Spinal cord (tissue), 10 donors: ENCODE data around the gene ZCCHC3. TPM values are rescaled to one million over a fixed set of nuclear protein-coding genes. Genes with fewer than 3 reads are reported as not detected.
"Not testable (repeated sequence)": the region's sequence is repeated elsewhere in the genome, so short reads cannot be mapped to it uniquely, and the experiment has no call there.

ENCODE experiments used
- DNase-seq, 6 donors: peaks; one replicate each; pipeline versions ENCODE4 v3.0.0 to v3.0.0-alpha.2; 2013 to 2015; ENCODE audit warnings: low spot score in 6 of 6, low read depth in 4 of 6
- H3K27ac ChIP-seq: one replicate; pipeline ENCODE4 v1.5.1; 2013; ENCODE audit warnings: low read depth, low read length, control low read depth
- H3K27me3 ChIP-seq: one replicate; pipeline ENCODE4 v1.6.1; 2013; ENCODE audit warnings: low read length; ENCODE audit not compliant: control insufficient read depth, insufficient read depth
- H3K36me3 ChIP-seq: one replicate; pipeline ENCODE4 v1.6.1; 2013; ENCODE audit warnings: low read length; ENCODE audit not compliant: control insufficient read depth, insufficient read depth
- H3K4me1 ChIP-seq: one replicate; pipeline ENCODE4 v1.6.1; 2013; ENCODE audit warnings: low read length; ENCODE audit not compliant: control insufficient read depth, insufficient read depth
- H3K4me3 ChIP-seq: one replicate; pipeline ENCODE4 v1.5.1; 2013; ENCODE audit warnings: low read depth, low read length, control low read depth
- H3K9me3 ChIP-seq: one replicate; pipeline ENCODE4 v1.6.1; 2013; ENCODE audit warnings: low read length; ENCODE audit not compliant: control insufficient read depth, insufficient read depth
- WGBS: methylation state at CpG from one replicate; pipeline ENCODE4 v1.1.5; 2013; ENCODE audit warnings: missing lambda C conversion rate; ENCODE audit not compliant: insufficient coverage; 5-methylcytosine and 5-hydroxymethylcytosine counted together
- long read RNA-seq, 4 donors: transcript quantifications; one replicate each; lab custom pipeline, GENCODE V29; 2026
- polyA plus RNA-seq, 2 donors: library from polyadenylated mRNA; unstranded; fragments of 120-200 nt; gene quantifications; one replicate each; pipeline ENCODE4 v1.2.1, GENCODE V29; 2013; ENCODE audit not compliant: insufficient read length in 2 of 2
- total RNA-seq, 2 donors: library from RNA; depleted of rRNA in 1 of 2; stranded (reverse); fragments of 120-200 nt in 1 of 2; fragments of >200 nt in 1 of 2; gene quantifications; one replicate each; pipeline versions ENCODE4 v1.2.3 to v1.2.4, GENCODE V29; 2013 to 2014
- donor health status: healthy.

Gene ZCCHC3, protein sequence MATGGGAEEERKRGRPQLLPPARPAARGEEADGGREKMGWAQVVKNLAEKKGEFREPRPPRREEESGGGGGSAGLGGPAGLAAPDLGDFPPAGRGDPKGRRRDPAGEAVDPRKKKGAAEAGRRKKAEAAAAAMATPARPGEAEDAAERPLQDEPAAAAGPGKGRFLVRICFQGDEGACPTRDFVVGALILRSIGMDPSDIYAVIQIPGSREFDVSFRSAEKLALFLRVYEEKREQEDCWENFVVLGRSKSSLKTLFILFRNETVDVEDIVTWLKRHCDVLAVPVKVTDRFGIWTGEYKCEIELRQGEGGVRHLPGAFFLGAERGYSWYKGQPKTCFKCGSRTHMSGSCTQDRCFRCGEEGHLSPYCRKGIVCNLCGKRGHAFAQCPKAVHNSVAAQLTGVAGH
- 10 to 100 TPM; 18.8 to 26.1 TPM for total RNA-seq
- 10 to 100 TPM; 25.2 to 26.6 TPM for polyA plus RNA-seq
- long read RNA-seq, donor 1, transcript ZCCHC3-201 (1 exons, 3,354 nt) = major isoform, 33 of 33 reads
- long read RNA-seq, donor 1, partial matches to known transcripts = 0 of 33 reads
- long read RNA-seq, donor 1, other reads (novel, unspliced or antisense) = 0 of 33 reads
- long read RNA-seq, donor 2, transcript ZCCHC3-201 (1 exons, 3,354 nt) = major isoform, 10 of 10 reads
- long read RNA-seq, donor 2, partial matches to known transcripts = 0 of 10 reads
- long read RNA-seq, donor 2, other reads (novel, unspliced or antisense) = 0 of 10 reads
- long read RNA-seq, donor 3, transcript ZCCHC3-201 (1 exons, 3,354 nt) = major isoform, 16 of 16 reads
- long read RNA-seq, donor 3, partial matches to known transcripts = 0 of 16 reads
- long read RNA-seq, donor 3, other reads (novel, unspliced or antisense) = 0 of 16 reads
- long read RNA-seq, donor 4, transcript ZCCHC3-201 (1 exons, 3,354 nt) = major isoform, 62 of 62 reads
- long read RNA-seq, donor 4, partial matches to known transcripts = 0 of 62 reads
- long read RNA-seq, donor 4, other reads (novel, unspliced or antisense) = 0 of 62 reads

DNA sequence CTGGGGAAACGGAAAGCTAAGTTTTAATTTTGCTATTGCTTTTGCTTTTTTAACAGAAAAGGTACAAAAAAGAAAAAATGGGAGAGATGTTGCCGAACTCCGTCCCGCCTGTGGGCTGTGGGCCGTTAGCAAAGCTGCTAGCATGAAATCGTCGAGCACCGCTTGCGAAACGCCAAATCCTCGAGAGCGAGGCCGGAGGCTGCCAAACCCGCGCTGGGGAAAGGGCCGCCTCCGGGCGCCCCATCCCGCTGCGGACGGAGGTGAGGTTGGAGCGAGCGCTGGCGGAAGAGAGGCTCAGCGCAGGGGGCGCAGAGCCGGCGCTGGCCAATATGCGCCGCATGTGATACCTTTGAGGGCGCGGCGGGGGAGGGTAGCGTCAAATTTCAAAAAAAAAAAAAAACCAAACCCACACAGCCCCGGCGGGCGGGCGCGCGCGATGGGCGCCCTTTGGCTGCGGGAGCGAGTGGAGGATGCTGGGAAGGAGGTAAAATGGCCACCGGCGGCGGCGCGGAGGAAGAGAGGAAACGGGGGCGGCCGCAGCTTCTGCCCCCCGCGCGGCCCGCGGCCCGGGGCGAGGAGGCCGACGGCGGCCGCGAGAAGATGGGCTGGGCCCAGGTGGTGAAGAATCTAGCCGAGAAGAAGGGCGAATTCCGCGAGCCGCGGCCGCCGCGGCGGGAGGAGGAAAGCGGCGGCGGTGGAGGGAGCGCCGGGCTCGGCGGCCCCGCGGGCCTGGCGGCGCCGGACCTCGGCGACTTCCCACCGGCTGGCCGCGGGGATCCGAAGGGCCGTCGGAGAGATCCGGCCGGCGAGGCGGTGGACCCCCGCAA, at the start of gene ZCCHC3:
TSS of gene ZCCHC3 (plus strand) at position 473 of the 827 bp plus-strand sequence. CDS start at position 490, 17 bp downstream.
- under 1% methylated on average over 91 of the region's 99 CpGs for WGBS
- Histone ChIP-seq H3K27ac (peak within 1 kb of the TSS; percentile 93), H3K4me3 (peak within 1 kb of the TSS; percentile 79), H3K27me3 (no peaks in the 10 kb centered on the region), H3K36me3 (peaks cover 3% of the 10 kb centered on the region), H3K9me3 (no peaks in the 10 kb centered on the region), H3K4me1 (peaks cover 24% of the 10 kb centered on the region)
- DNase-seq = peak in 5 of 6 donors; percentile 76 to 96 (median 87)

DNA sequence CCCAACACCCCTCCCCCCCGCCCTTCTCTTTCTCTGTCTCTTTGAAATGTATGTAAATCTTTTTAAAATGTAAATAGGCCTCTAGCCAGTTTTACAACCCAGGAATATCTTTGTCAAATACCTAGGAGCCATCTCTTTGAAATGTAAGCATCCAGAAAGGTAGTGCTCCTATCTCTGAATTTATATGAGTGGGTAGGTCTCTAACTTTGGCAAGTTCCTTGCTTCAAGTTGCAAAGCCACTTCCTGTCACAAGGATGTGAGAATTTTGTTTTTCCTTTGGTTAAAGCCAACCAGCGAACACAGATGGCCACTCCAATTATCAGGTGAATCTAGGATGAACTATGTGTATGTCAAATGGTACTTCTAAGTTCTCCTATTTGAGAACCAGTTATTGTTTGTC, 46.0 kb upstream of the ZCCHC3 start:
- H3K27ac ChIP-seq = no peak overlapping the region
- no CpG with 5 or more reads among the region's 2 CpGs for WGBS
- H3K27me3 ChIP-seq = no peaks in the 10 kb centered on the region
- no peak for DNase-seq
- no peaks in the 10 kb centered on the region for H3K4me1 ChIP-seq
- no peak overlapping the region for H3K4me3 ChIP-seq
- H3K9me3 ChIP-seq = no peaks in the 10 kb centered on the region
- H3K36me3 ChIP-seq = no peaks in the 10 kb centered on the region

DNA sequence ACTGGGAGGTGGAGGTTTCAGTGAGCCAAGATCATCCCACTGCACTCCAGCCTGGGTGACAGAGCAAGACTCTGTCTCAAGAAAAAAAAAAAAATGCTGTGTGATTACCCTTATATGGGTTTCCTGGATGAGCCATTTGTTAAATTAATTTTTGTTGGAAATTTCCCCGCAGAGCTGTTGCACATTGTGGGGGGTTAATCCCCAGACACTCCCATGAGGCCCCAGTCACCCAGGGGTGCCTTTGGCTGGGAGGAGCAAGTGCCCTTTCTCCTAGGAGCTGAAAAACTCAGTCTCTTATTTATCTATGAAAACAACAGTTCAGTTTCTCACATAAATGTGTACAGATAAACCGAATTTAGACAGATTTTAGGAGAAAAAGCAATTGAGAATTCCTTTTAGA, 44.6 kb upstream of the ZCCHC3 start:
- Histone ChIP-seq H3K27ac (no peak overlapping the region), H3K9me3 (no peaks in the 10 kb centered on the region), H3K27me3 (no peaks in the 10 kb centered on the region), H3K4me1 (no peaks in the 10 kb centered on the region), H3K4me3 (no peak overlapping the region), H3K36me3 (no peaks in the 10 kb centered on the region)
- WGBS = no CpG with 5 or more reads among the region's 2 CpGs
- DNase-seq = no peak

DNA sequence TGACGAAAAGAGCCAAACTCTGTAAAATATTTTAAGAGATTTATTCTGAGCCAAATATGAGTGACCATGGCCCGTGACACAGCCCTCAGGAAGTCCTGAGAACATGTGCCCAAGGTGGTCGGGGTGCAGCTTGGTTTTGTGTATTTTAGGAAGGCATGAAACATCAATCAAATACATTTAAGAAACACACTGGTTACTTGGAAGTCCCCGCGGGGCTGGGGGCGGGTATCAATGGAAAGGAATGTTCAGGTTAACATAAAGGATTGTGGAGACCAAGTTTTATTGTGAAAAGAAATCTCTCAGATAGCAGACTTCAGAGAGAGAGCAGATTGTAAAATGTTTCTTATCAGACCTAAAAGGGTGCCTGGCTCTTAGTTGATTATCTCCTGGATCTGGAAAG, 43.9 kb upstream of the ZCCHC3 start:
- H3K27me3 ChIP-seq, H3K36me3 ChIP-seq, H3K4me3 ChIP-seq, DNase-seq, H3K4me1 ChIP-seq, H3K27ac ChIP-seq, H3K9me3 ChIP-seq: not testable (repeated sequence)
- WGBS = 73% methylated on average over 3 of the region's 6 CpGs

DNA sequence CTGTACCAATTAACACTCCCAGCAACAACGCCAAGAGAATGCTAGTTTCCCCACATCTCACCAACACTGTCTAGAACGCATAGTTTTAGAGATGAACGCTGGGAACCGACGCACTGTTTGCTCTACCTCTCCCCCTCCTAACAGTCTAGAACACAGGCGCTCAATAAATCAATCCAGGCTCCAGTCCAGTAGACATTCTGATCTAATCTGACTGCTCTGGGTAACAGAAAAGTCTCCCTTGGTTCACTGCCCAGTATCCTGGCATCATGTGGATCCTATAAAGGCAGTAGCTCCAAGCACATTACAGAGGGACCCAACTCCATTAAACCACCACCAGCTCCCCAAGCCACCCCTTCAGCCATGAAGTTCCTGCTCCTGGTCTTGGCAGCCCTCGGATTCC, 40.0 kb upstream of the ZCCHC3 start, which contains the start of gene DEFB132:
TSS of gene DEFB132 (plus strand) at position 306 of the 400 bp plus-strand sequence. CDS start at position 361, 55 bp downstream.
- Histone ChIP-seq H3K27me3 (no peaks in the 10 kb centered on the region), H3K27ac (no peak within 1 kb of the TSS)
- 60% methylated on average over 6 of the region's 7 CpGs for WGBS

DNA sequence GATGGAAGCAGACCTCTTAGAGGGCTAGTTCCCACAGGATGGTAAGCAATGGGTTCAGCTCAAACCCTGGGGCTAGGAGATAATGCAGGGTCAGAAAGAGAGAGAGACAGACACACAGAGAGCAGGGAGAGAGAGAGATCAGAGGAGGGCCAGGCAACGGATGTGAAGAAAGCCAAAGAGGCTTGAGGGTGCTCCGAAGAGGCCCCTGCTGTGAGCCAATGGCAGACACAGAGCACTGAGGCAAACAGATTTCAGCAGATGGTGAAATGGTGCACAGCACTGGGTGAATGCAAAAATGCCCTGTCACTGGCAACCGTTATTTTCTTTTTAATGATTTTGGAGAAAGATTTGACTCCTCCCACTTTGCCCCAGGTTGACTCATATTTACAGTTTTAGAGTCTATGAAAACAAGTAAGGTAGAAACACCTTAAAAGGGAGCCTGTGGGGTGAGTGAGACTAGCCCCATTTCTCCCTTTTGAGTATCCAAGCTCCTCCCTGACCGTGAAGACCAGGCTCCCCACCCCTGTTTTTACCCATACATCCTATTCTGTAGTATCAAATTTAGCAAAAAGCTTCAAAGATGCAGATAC, 39.0 kb upstream of the ZCCHC3 start:
- no peaks in the 10 kb centered on the region for H3K36me3 ChIP-seq
- H3K27ac ChIP-seq = no peak overlapping the region
- WGBS = 42% methylated on average over 3 of the region's 4 CpGs

More for the DNA sequence above, 40.0 kb upstream of the ZCCHC3 start, which contains the start of gene DEFB132:
- no peaks in the 10 kb centered on the region for H3K9me3 ChIP-seq
- no peaks in the 10 kb centered on the region for H3K4me1 ChIP-seq
- no peak for DNase-seq
- H3K4me3 ChIP-seq = no peak within 1 kb of the TSS
- no peaks in the 10 kb centered on the region for H3K36me3 ChIP-seq

DNA sequence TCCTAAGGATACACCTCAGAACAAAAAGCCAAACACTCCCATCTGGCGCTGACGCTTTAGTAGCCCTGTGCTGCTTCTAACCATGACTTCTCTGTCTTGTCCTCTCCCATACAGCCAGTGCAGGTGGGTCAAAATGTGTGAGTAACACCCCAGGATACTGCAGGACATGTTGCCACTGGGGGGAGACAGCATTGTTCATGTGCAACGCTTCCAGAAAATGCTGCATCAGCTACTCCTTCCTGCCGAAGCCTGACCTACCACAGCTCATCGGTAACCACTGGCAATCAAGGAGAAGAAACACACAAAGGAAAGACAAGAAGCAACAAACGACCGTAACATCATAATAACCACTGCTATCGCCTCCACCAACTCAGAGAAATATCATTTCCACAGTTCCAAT, 38.4 kb upstream of the ZCCHC3 start:
- Histone ChIP-seq H3K4me1 (no peaks in the 10 kb centered on the region), H3K4me3 (no peak overlapping the region), H3K27ac (no peak overlapping the region), H3K27me3 (no peaks in the 10 kb centered on the region), H3K9me3 (no peaks in the 10 kb centered on the region), H3K36me3 (no peaks in the 10 kb centered on the region)
- DNase-seq = peak in 1 of 6 donors; percentile 25
- 45% methylated on average over 6 of the region's 8 CpGs for WGBS

More for the DNA sequence above, 39.0 kb upstream of the ZCCHC3 start:
- no peak for DNase-seq
- H3K27me3 ChIP-seq = no peaks in the 10 kb centered on the region
- H3K9me3 ChIP-seq = no peaks in the 10 kb centered on the region
- no peaks in the 10 kb centered on the region for H3K4me1 ChIP-seq
- H3K4me3 ChIP-seq = no peak overlapping the region

DNA sequence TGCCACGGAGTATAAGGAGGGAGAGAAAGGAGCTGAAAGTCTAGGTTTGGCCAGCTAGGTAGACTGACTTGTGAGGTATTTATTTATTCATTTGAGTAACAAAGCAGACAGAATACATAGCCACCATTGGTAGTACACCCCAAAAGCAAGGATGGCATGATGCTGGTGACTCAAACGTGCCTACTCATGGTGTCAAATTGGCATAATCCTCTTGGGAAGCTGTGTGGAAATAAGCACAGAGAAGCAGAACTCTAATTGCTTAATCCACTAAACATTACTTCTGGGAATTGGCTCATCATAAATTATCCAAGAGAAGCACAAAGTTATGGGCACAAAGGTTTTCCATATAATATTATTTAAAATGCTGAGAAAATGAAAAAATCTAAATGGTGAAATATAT, 37.4 kb upstream of the ZCCHC3 start:
- no peaks in the 10 kb centered on the region for H3K27me3 ChIP-seq
- DNase-seq = no peak
- WGBS = no CpG with 5 or more reads among the region's 2 CpGs
- H3K27ac ChIP-seq = no peak overlapping the region
- H3K36me3 ChIP-seq = no peaks in the 10 kb centered on the region
- H3K4me3 ChIP-seq = no peak overlapping the region
- no peaks in the 10 kb centered on the region for H3K9me3 ChIP-seq
- H3K4me1 ChIP-seq = no peaks in the 10 kb centered on the region
